Panc1 (cell line): Measurements from ENCODE around the gene RAP2B. TPM values are rescaled to one million over a fixed set of nuclear protein-coding genes. Genes with fewer than 3 reads are reported as not detected.
"Not testable (repeated sequence)": the region's sequence is repeated elsewhere in the genome, so short reads cannot be mapped to it uniquely, and the experiment has no call there.

Source experiments
- ATAC-seq: fragments of 200-7000 bp; cut with Tn5 transposase; 2 replicates; pipeline ENCODE4 v1.9.1; 2020; ENCODE audit warnings: mild to moderate bottlenecking, moderate library complexity
- BruUV-seq: library from RNA; stranded (reverse); fragments of 400-500 nt; replicated peaks from 2 replicates; lab custom pipeline; 2021; lab: Mats Ljungman, UMichigan
- CTCF ChIA-PET: fragments of 300-600 bp; sonication (Branson Sonifier 250); formaldehyde crosslinking; loops from one replicate; lab custom pipeline; 2022; ENCODE audit warnings: antibody characterized with exemption; lab: Charles Lee
- POLR2A ChIA-PET: fragments of 300-600 bp; sonication (Branson Sonifier 250); formaldehyde crosslinking; loops from one replicate; lab custom pipeline; 2022; ENCODE audit warnings: antibody characterized with exemption; lab: Charles Lee
- DNase-seq: peaks from one replicate; pipeline ENCODE4 v3.0.0-alpha.2; 2010; ENCODE audit warnings: low read depth, low spot score
- H3K27ac ChIP-seq: 2 replicates; pipeline ENCODE4 v1.5.1; 2011; ENCODE audit warnings: mild to moderate bottlenecking, low read length, inconsistent platforms
- H3K27me3 ChIP-seq: fragments of 200-500 bp; sonication (Bioruptor generic); 2 replicates; pipeline ENCODE4 v1.6.0; 2014; ENCODE audit warnings: low read length, inconsistent platforms; ENCODE audit not compliant: control insufficient read depth, insufficient read depth
- H3K36me3 ChIP-seq: fragments of 200-500 bp; sonication (Bioruptor generic); 2 replicates; pipeline ENCODE4 v1.5.1; 2014; ENCODE audit warnings: inconsistent platforms, mild to moderate bottlenecking, low read length, moderate library complexity; ENCODE audit not compliant: control insufficient read depth, insufficient read depth
- H3K4me1 ChIP-seq: 2 replicates; pipeline ENCODE4 v1.5.1; 2011; ENCODE audit warnings: inconsistent platforms, mild to moderate bottlenecking, low read length, moderate library complexity; ENCODE audit not compliant: control insufficient read depth, insufficient read depth
- H3K4me3 ChIP-seq, 2 experiments: 2 replicates each; pipeline ENCODE4 v1.5.1; 2011 to 2012; ENCODE audit warnings: low read depth in 2 of 2, low read length in 2 of 2, mild to moderate bottlenecking in 2 of 2, inconsistent platforms in 1 of 2, moderate library complexity in 1 of 2
- H3K9me3 ChIP-seq: fragments of 200-500 bp; sonication (Bioruptor generic); 2 replicates; pipeline ENCODE4 v1.5.1; 2014; ENCODE audit warnings: low read depth, mild to moderate bottlenecking, inconsistent platforms, low read length, moderate library complexity; ENCODE audit not compliant: control insufficient read depth, insufficient read depth
- CTCF ChIP-seq: fragments of 450-650 bp; IDR thresholded peaks from 2 replicates; pipeline ENCODE4 v1.5.1; 2017; ENCODE audit warnings: mild to moderate bottlenecking
- POLR2AphosphoS5 ChIP-seq: IDR thresholded peaks from 2 replicates; pipeline ENCODE4 v1.6.1; 2012; ENCODE audit warnings: mild to moderate bottlenecking, low read depth, low read length, moderate library complexity
- REST ChIP-seq, 2 experiments: IDR thresholded peaks; 2 replicates each; pipeline ENCODE4 v1.6.1; 2011 to 2012; ENCODE audit warnings: low read depth in 2 of 2, control low read depth in 1 of 2, low read length in 1 of 2, mild to moderate bottlenecking in 1 of 2, moderate library complexity in 1 of 2; ENCODE audit not compliant: insufficient read depth in 1 of 2
- SIN3A ChIP-seq: IDR thresholded peaks from 2 replicates; pipeline ENCODE4 v1.6.1; 2012; ENCODE audit warnings: low read depth, mild to moderate bottlenecking, low read length, moderate library complexity, borderline replicate concordance; ENCODE audit not compliant: insufficient read depth
- TCF7L2 ChIP-seq: IDR thresholded peaks from 2 replicates; pipeline ENCODE4 v1.6.1; 2011; ENCODE audit warnings: mild to moderate bottlenecking, low read depth, low read length, inconsistent platforms
- in situ Hi-C: cut with HindIII; loops from 2 replicates; pipeline ENCODE4 v1.10.0; 2016; ENCODE audit warnings: low sequenced_read_pairs, low pct_unique_long_range_greater_than_20kb
- intact Hi-C: fragments of 100-400 bp; cut with micrococcal nuclease; formaldehyde crosslinking; loops from one replicate; pipeline ENCODE4 v1.10.0; 2022; ENCODE audit not compliant: unreplicated experiment
- total RNA-seq: library from RNA; stranded (reverse); gene quantifications from one replicate; pipeline ENCODE4 v1.2.1, GENCODE V29; 2021; ENCODE audit not compliant: unreplicated experiment

RAP2B gene
- total RNA-seq, 1 experiment from 2014 or later: 14.7 TPM

GRCh38 chr3:153150991-153151390 is 11.0 kb upstream of the RAP2B start:
- no peaks in the 10 kb centered on the region for H3K36me3 ChIP-seq
- no peak for TF ChIP-seq TCF7L2
- TF ChIP-seq SIN3A: no peak
- no peak for TF ChIP-seq POLR2AphosphoS5
- no peak for TF ChIP-seq CTCF
- TF ChIP-seq REST (IDR thresholded peaks at IDR 0.05; ENCODE audit: insufficient read depth in 1 of 2, low read depth in 2 of 2, low read length in 1 of 2): no peak
- H3K9me3 ChIP-seq: no peaks in the 10 kb centered on the region
- no peak for DNase-seq
- intact Hi-C loops (no loop called here), in situ Hi-C loops (no loop called here)
- ATAC-seq: no peak
- BruUV-seq: no TSS peak
- H3K27ac ChIP-seq: no peak overlapping the region
- POLR2A ChIA-PET: no interaction called here
- H3K4me1 ChIP-seq: no peaks in the 10 kb centered on the region
- CTCF ChIA-PET: no interaction called here
- H3K4me3 ChIP-seq: no peak overlapping the region
- no peaks in the 10 kb centered on the region for H3K27me3 ChIP-seq

- H3K27ac ChIP-seq, H3K36me3 ChIP-seq, DNase-seq, ATAC-seq, H3K27me3 ChIP-seq, BruUV-seq, H3K9me3 ChIP-seq, H3K4me1 ChIP-seq, CTCF ChIA-PET, POLR2A ChIA-PET, intact Hi-C loops, H3K4me3 ChIP-seq, in situ Hi-C loops: not testable (repeated sequence)
Observed at GRCh38 chr3:153155786-153156185, 6.2 kb upstream of the RAP2B start.

- ATAC-seq: no peak
- no TSS peak for BruUV-seq
Observed at GRCh38 chr3:153158189-153158588, 3.8 kb upstream of the RAP2B start.

More at GRCh38 chr3:153158189-153158588, 3.8 kb upstream of the RAP2B start:
- Histone ChIP-seq H3K27ac (no peak overlapping the region), H3K4me1 (peaks cover 5% of the 10 kb centered on the region; the same call in 1 of the 2 replicates), H3K36me3 (no peaks in the 10 kb centered on the region), H3K9me3 (no peaks in the 10 kb centered on the region), H3K27me3 (no peaks in the 10 kb centered on the region), H3K4me3 (no peak overlapping the region)
- CTCF ChIA-PET: no interaction called here
- no peak for DNase-seq
- POLR2A ChIA-PET: no interaction called here
- TF ChIP-seq POLR2AphosphoS5: no peak
- no peak for TF ChIP-seq SIN3A
- TF ChIP-seq TCF7L2: no peak
- TF ChIP-seq REST (IDR thresholded peaks at IDR 0.05; ENCODE audit: insufficient read depth in 1 of 2, low read depth in 2 of 2, low read length in 1 of 2): no peak
- TF ChIP-seq CTCF: no peak
- in situ Hi-C loops (no loop called here), intact Hi-C loops (no loop called here)
